ENCODE data around the gene CSGALNACT2. TPM values are rescaled to one million over a fixed set of nuclear protein-coding genes. Genes with fewer than 3 reads are reported as not detected.

CSGALNACT2 gene
- total and polyA plus RNA-seq, 10 of the 15 experiments (the other 5 are each of a cell fraction or from before 2014, with no cell fraction given): 2.5 to 12.6 (median 8.7) TPM

DNA sequence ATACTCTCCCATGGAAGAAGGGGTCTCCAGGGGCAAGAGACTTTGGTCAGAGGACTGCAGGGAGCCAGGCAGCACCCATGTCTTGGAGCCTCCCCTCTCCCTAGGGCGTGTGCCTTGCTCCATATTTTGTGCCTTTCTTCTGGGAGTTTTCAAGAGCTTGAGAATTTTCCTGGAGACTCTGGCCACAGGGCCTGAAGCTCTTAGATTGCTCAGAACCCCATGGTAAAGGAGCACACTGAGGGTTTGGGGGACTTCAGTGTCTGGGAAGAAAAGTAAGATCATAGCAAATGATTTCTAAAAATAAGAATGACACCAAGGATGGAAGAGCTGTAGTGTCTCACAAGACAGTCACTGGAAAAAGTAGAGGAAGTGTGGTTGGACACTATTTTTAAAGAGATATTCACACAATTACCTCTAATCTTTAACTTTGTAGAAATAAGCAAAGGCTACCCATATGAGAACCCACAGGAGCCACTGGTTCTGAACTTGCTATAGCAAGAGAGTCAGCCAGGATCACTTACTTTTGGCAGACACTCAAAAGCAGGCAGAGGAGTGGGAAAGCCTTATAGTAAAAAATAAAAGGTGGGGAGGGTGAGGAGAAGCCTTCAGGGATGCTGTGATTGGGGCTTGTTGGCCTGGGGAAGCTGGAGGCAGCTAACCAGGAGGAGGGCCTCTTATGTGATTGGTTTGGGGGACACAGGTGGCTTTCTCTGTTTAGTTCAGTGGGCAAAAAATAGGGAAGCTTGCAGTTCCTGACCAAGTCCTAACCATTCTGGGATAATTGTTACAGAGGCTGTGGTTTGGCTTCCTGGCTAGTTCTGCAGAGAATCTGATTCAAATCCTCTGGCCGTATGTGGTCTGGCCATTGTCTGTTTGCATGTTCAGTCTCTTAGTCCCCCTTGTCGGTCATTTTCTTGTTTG lies 5.1 kb upstream of the CSGALNACT2 start:
- Histone ChIP-seq H3K9ac (ENCODE audit: control insufficient read depth, insufficient read depth, low read length) (no peak overlapping the region), H3K79me2 (ENCODE audit: control insufficient read depth, insufficient read depth, low read length) (peaks cover 7% of the 10 kb centered on the region; the same call in 1 of the 2 replicates), H4K20me1 (ENCODE audit: control insufficient read depth, insufficient read depth) (no peaks in the 10 kb centered on the region), H3K27ac (ENCODE audit: control insufficient read depth, insufficient read depth) (no peak overlapping the region), H3K4me1 (ENCODE audit: control insufficient read depth, insufficient read depth, low read length) (peaks cover 23% of the 10 kb centered on the region), H2AFZ (ENCODE audit: control insufficient read depth, low read depth, low read length) (no peak overlapping the region), H3K27me3 (replicated peaks in 1 of 2; ENCODE audit: control insufficient read depth in 2 of 2, insufficient read depth in 2 of 2, low read length in 1 of 2) (no peaks in the 10 kb centered on the region), H3K36me3 (ENCODE audit: control insufficient read depth in 2 of 2, insufficient read depth in 2 of 2, low read length in 1 of 2) (no peaks in the 10 kb centered on the region), H3K4me2 (ENCODE audit: control insufficient read depth, insufficient read depth) (no peak overlapping the region), H3K9me3 (replicated peaks; ENCODE audit: control insufficient read depth, insufficient read depth, low read length) (no peaks in the 10 kb centered on the region), H3K4me3 (no peak overlapping the region)
- 36% methylated on average over 3 of the region's 3 CpGs for WGBS (ENCODE audit: insufficient coverage, insufficient replicate concordance, low lambda C conversion rate, missing lambda C conversion rate)
- CTCF ChIA-PET: no interaction called here
- RAD21 ChIA-PET (ENCODE audit: unreplicated experiment): no interaction called here
- no peak for DNase-seq (ENCODE audit: low read depth, low spot score)
- SMC1A ChIA-PET (ENCODE audit: uncharacterized antibody, unreplicated experiment): no interaction called here
- POLR2A ChIA-PET: no interaction called here
- no peak for ATAC-seq
- intact Hi-C loops (cut with micrococcal nuclease; ENCODE audit: unreplicated experiment) (loop anchor here (10.0 kb wide), 1 partner anchor 498 kb away; the partner anchor contains the start of gene ZNF33B), in situ Hi-C loops (cut with MboI) (loop anchor here (10.0 to 25.0 kb wide), 3 partner anchors 279 to 578 kb away; partner anchors contain the start of genes HNRNPF and ZNF33B)
- BruUV-seq (replicated peaks): no TSS peak
- FAIRE-seq: no peak
- TF ChIP-seq, protein P1, sequence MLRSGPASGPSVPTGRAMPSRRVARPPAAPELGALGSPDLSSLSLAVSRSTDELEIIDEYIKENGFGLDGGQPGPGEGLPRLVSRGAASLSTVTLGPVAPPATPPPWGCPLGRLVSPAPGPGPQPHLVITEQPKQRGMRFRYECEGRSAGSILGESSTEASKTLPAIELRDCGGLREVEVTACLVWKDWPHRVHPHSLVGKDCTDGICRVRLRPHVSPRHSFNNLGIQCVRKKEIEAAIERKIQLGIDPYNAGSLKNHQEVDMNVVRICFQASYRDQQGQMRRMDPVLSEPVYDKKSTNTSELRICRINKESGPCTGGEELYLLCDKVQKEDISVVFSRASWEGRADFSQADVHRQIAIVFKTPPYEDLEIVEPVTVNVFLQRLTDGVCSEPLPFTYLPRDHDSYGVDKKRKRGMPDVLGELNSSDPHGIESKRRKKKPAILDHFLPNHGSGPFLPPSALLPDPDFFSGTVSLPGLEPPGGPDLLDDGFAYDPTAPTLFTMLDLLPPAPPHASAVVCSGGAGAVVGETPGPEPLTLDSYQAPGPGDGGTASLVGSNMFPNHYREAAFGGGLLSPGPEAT (IDR thresholded peaks at IDR 0.05; ENCODE audit: low read depth): no peak
- TF ChIP-seq USF1 (IDR thresholded peaks at IDR 0.05; ENCODE audit: borderline replicate concordance, extremely low read length, insufficient read depth, low read depth, low read length): no peak
- no peak for TF ChIP-seq IKZF1 (conservative IDR thresholded peaks at IDR 0.05)
- no peak for TF ChIP-seq TCF7 (IDR thresholded peaks at IDR 0.05; ENCODE audit: borderline replicate concordance)
- no peak for TF ChIP-seq RUNX3 (IDR thresholded peaks at IDR 0.05; ENCODE audit: low read length)
- TF ChIP-seq, protein P2, sequence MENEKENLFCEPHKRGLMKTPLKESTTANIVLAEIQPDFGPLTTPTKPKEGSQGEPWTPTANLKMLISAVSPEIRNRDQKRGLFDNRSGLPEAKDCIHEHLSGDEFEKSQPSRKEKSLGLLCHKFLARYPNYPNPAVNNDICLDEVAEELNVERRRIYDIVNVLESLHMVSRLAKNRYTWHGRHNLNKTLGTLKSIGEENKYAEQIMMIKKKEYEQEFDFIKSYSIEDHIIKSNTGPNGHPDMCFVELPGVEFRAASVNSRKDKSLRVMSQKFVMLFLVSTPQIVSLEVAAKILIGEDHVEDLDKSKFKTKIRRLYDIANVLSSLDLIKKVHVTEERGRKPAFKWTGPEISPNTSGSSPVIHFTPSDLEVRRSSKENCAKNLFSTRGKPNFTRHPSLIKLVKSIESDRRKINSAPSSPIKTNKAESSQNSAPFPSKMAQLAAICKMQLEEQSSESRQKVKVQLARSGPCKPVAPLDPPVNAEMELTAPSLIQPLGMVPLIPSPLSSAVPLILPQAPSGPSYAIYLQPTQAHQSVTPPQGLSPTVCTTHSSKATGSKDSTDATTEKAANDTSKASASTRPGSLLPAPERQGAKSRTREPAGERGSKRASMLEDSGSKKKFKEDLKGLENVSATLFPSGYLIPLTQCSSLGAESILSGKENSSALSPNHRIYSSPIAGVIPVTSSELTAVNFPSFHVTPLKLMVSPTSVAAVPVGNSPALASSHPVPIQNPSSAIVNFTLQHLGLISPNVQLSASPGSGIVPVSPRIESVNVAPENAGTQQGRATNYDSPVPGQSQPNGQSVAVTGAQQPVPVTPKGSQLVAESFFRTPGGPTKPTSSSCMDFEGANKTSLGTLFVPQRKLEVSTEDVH (IDR thresholded peaks at IDR 0.05; ENCODE audit: low read depth, partially characterized antibody): no peak
- TF ChIP-seq, protein P3, sequence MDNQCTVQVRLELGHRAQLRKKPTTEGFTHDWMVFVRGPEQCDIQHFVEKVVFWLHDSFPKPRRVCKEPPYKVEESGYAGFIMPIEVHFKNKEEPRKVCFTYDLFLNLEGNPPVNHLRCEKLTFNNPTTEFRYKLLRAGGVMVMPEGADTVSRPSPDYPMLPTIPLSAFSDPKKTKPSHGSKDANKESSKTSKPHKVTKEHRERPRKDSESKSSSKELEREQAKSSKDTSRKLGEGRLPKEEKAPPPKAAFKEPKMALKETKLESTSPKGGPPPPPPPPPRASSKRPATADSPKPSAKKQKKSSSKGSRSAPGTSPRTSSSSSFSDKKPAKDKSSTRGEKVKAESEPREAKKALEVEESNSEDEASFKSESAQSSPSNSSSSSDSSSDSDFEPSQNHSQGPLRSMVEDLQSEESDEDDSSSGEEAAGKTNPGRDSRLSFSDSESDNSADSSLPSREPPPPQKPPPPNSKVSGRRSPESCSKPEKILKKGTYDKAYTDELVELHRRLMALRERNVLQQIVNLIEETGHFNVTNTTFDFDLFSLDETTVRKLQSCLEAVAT (IDR thresholded peaks at IDR 0.05): no peak
- TF ChIP-seq CUX1 (IDR thresholded peaks at IDR 0.05; ENCODE audit: insufficient replicate concordance, low read depth, low read length): no peak
- no peak for TF ChIP-seq SRF (IDR thresholded peaks at IDR 0.05; ENCODE audit: low read depth in 2 of 2, low read length in 2 of 2)
